ENCODE results near the gene LUC7L2.
A peak's percentile ranks its signal among the peaks of the same experiment; 100 is the strongest.

Gene LUC7L2

GRCh38 chr7:139334399-139335150 is 25.1 kb upstream of the LUC7L2 start:
- Histone ChIP-seq H3K36me3 (ENCODE audit: insufficient read depth) (no peaks in the 10 kb centered on the region), H3K79me2 (ENCODE audit: insufficient read depth, low read depth) (no peaks in the 10 kb centered on the region), H3K4me2 (no peak overlapping the region), H3K9ac (no peak overlapping the region), H2AFZ (ENCODE audit: low read depth) (no peak overlapping the region), H3K4me3 (IDR thresholded peaks at IDR 0.05; ENCODE audit: insufficient read depth, low read depth, low read length) (no peak overlapping the region), H4K20me1 (ENCODE audit: insufficient read depth) (no peaks in the 10 kb centered on the region), H3K4me1 (ENCODE audit: low read depth, poor library complexity, severe bottlenecking) (peaks cover 4% of the 10 kb centered on the region), H3K27ac (no peak overlapping the region), H3K27me3 (ENCODE audit: insufficient read depth, low read depth) (no peaks in the 10 kb centered on the region)
- TF ChIP-seq, protein P1, sequence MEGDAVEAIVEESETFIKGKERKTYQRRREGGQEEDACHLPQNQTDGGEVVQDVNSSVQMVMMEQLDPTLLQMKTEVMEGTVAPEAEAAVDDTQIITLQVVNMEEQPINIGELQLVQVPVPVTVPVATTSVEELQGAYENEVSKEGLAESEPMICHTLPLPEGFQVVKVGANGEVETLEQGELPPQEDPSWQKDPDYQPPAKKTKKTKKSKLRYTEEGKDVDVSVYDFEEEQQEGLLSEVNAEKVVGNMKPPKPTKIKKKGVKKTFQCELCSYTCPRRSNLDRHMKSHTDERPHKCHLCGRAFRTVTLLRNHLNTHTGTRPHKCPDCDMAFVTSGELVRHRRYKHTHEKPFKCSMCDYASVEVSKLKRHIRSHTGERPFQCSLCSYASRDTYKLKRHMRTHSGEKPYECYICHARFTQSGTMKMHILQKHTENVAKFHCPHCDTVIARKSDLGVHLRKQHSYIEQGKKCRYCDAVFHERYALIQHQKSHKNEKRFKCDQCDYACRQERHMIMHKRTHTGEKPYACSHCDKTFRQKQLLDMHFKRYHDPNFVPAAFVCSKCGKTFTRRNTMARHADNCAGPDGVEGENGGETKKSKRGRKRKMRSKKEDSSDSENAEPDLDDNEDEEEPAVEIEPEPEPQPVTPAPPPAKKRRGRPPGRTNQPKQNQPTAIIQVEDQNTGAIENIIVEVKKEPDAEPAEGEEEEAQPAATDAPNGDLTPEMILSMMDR (conservative IDR thresholded peaks at IDR 0.05; ENCODE audit: low read depth, low read length): no peak

GRCh38 chr7:139339025-139339424 is 20.7 kb upstream of the LUC7L2 start:
- Histone ChIP-seq H3K27ac (no peak overlapping the region), H2AFZ (ENCODE audit: low read depth) (peak overlapping the region; percentile 90), H3K4me1 (ENCODE audit: low read depth, poor library complexity, severe bottlenecking) (peaks cover 12% of the 10 kb centered on the region), H3K4me3 (IDR thresholded peaks at IDR 0.05; ENCODE audit: insufficient read depth, low read depth, low read length) (no peak overlapping the region), H3K36me3 (ENCODE audit: insufficient read depth) (no peaks in the 10 kb centered on the region), H4K20me1 (ENCODE audit: insufficient read depth) (no peaks in the 10 kb centered on the region), H3K79me2 (ENCODE audit: insufficient read depth, low read depth) (peaks cover 20% of the 10 kb centered on the region), H3K9ac (no peak overlapping the region), H3K4me2 (no peak overlapping the region), H3K27me3 (ENCODE audit: insufficient read depth, low read depth) (no peaks in the 10 kb centered on the region)
- TF ChIP-seq, protein P1 (conservative IDR thresholded peaks at IDR 0.05; ENCODE audit: low read depth, low read length): no peak

DNA sequence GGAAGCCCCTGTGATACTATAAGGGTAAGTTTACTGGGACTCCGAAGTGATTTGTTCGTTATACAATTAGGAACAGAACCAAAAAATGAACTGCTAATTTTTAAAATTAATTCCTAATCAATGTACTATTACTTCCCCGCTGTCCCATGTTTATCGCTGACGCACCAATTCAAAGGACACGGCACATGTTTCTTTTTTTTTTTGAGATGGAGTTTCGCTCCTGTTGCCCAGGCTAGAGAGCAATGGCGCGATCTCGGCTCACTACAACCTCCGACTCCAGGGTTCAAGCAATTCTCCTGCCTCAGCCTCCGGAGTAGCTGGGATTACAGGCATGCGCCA is 20.0 kb upstream of the LUC7L2 start:
- H3K79me2 ChIP-seq (ENCODE audit: insufficient read depth, low read depth): peaks cover 20% of the 10 kb centered on the region
- peak overlapping the region; percentile 22; the same call in 1 of the 2 replicates for H3K4me2 ChIP-seq
- peak overlapping the region; percentile 95 for H3K27ac ChIP-seq
- TF ChIP-seq, protein P1 (conservative IDR thresholded peaks at IDR 0.05; ENCODE audit: low read depth, low read length): no peak
- peak overlapping the region; percentile 96; the same call in 1 of the 2 replicates for H3K9ac ChIP-seq
- H2AFZ ChIP-seq (ENCODE audit: low read depth): peak overlapping the region; percentile 90
- peaks cover 12% of the 10 kb centered on the region for H3K4me1 ChIP-seq (ENCODE audit: low read depth, poor library complexity, severe bottlenecking)
- no peaks in the 10 kb centered on the region for H3K36me3 ChIP-seq (ENCODE audit: insufficient read depth)
- H3K27me3 ChIP-seq (ENCODE audit: insufficient read depth, low read depth): no peaks in the 10 kb centered on the region
- no peaks in the 10 kb centered on the region for H4K20me1 ChIP-seq (ENCODE audit: insufficient read depth)
- H3K4me3 ChIP-seq (IDR thresholded peaks at IDR 0.05; ENCODE audit: insufficient read depth, low read depth, low read length): no peak overlapping the region

- Histone ChIP-seq H3K36me3 (ENCODE audit: insufficient read depth) (no peaks in the 10 kb centered on the region), H3K4me2 (peak overlapping the region; percentile 90), H3K79me2 (ENCODE audit: insufficient read depth, low read depth) (peaks cover 20% of the 10 kb centered on the region), H4K20me1 (ENCODE audit: insufficient read depth) (no peaks in the 10 kb centered on the region), H3K4me3 (IDR thresholded peaks at IDR 0.05; ENCODE audit: insufficient read depth, low read depth, low read length) (peak overlapping the region; percentile 4), H3K27ac (peak overlapping the region; percentile 95), H3K4me1 (ENCODE audit: low read depth, poor library complexity, severe bottlenecking) (peaks cover 12% of the 10 kb centered on the region), H3K27me3 (ENCODE audit: insufficient read depth, low read depth) (no peaks in the 10 kb centered on the region), H2AFZ (ENCODE audit: low read depth) (peak overlapping the region; percentile 90), H3K9ac (peak overlapping the region; percentile 96)
- TF ChIP-seq, protein P1 (conservative IDR thresholded peaks at IDR 0.05; ENCODE audit: low read depth, low read length): peak; percentile 82
These were observed 19.5 kb upstream of the LUC7L2 start for GRCh38 chr7:139340037-139340807.

Measured in KMS-11 (cell line).